ENCODE measurements around the gene TBX1. TPM values are rescaled to one million over a fixed set of nuclear protein-coding genes. Genes with fewer than 3 reads are reported as not detected.

Gene TBX1
- polyA plus RNA-seq, 3 donors, result not detected

DNA sequence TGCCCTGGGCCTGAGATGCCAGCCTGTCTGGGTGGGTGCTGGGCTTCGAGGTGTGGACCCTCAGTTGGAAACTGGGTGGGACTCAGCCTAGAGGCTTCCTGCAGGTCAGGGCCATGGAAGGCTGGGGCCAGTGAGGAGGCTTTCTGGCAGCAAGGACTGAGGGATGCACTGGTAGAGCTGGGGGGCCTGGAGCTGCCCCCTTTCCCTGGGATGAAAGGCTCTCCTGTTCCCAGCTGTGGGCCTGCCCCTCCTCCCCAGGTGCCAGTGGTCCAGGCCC is 43.8 kb upstream of the TBX1 start:
- H3K36me3 ChIP-seq (replicated peaks in 1 of 2; ENCODE audit: control insufficient read depth in 1 of 2, insufficient read depth in 2 of 2, low read length in 2 of 2), result no peaks in the 10 kb centered on the region
- H3K4me3 Mint-ChIP-seq, result no peak overlapping the region
- H4K20me1 ChIP-seq (ENCODE audit: insufficient read depth, low read length), result no peaks in the 10 kb centered on the region
- H3K36me3 Mint-ChIP-seq, result peaks cover 0 to 13% of the 10 kb centered on the region in 2 donors
- peaks cover 0 to 9% (median 1%) of the 10 kb centered on the region in 7 donors for H3K9me3 Mint-ChIP-seq
- intact Hi-C loops (cut with micrococcal nuclease), result loop anchor here (2.0 to 5.0 kb wide), 3 partner anchors 34 to 759 kb away; no protein-coding TSS in a partner anchor
- H2AFZ ChIP-seq (ENCODE audit: insufficient read depth, low read depth, low read length, poor library complexity, severe bottlenecking), result no peak overlapping the region
- H3K27ac Mint-ChIP-seq, result no peak overlapping the region
- peaks cover 15 to 33% of the 10 kb centered on the region in 2 donors for H3K4me1 ChIP-seq (ENCODE audit: control insufficient read depth in 1 of 2, insufficient read depth in 2 of 2, low read length in 2 of 2)
- no peak overlapping the region for H3K9ac ChIP-seq (ENCODE audit: insufficient read depth, low read length, poor library complexity, severe bottlenecking)
- H3K27me3 ChIP-seq (ENCODE audit: control insufficient read depth in 2 of 2, insufficient read depth in 2 of 2, low read length in 2 of 2), result peaks cover 3 to 71% of the 10 kb centered on the region in 2 donors
- no peak for DNase-seq
- H3K27me3 Mint-ChIP-seq (ENCODE audit: low read depth in 3 of 3), result peaks cover 54 to 81% (median 55%) of the 10 kb centered on the region in 3 donors
- no peaks in the 10 kb centered on the region for H3K79me2 ChIP-seq (ENCODE audit: insufficient read depth, low read length)
- no peak overlapping the region for H3K27ac ChIP-seq (ENCODE audit: low read depth in 1 of 2, low read length in 2 of 2)
- no peak overlapping the region for H3K4me3 ChIP-seq (replicated peaks in 1 of 3; ENCODE audit: low read depth in 2 of 3, low read length in 3 of 3)
- peaks cover 2 to 9% of the 10 kb centered on the region in 2 donors for H3K9me3 ChIP-seq (replicated peaks in 1 of 2; ENCODE audit: control insufficient read depth in 1 of 2, insufficient read depth in 1 of 2, low read length in 2 of 2)
- H3K4me1 Mint-ChIP-seq, result peaks cover 13% of the 10 kb centered on the region
- no peak overlapping the region for H3K4me2 ChIP-seq (replicated peaks; ENCODE audit: extremely low read depth, low read length, poor library complexity, severe bottlenecking)
- 93% methylated on average over 1 of the region's 1 CpG for whole genome bisulfite sequencing (ENCODE audit: insufficient coverage)
- TF ChIP-seq, protein P1, sequence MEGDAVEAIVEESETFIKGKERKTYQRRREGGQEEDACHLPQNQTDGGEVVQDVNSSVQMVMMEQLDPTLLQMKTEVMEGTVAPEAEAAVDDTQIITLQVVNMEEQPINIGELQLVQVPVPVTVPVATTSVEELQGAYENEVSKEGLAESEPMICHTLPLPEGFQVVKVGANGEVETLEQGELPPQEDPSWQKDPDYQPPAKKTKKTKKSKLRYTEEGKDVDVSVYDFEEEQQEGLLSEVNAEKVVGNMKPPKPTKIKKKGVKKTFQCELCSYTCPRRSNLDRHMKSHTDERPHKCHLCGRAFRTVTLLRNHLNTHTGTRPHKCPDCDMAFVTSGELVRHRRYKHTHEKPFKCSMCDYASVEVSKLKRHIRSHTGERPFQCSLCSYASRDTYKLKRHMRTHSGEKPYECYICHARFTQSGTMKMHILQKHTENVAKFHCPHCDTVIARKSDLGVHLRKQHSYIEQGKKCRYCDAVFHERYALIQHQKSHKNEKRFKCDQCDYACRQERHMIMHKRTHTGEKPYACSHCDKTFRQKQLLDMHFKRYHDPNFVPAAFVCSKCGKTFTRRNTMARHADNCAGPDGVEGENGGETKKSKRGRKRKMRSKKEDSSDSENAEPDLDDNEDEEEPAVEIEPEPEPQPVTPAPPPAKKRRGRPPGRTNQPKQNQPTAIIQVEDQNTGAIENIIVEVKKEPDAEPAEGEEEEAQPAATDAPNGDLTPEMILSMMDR (IDR thresholded peaks at IDR 0.05), result no peak

DNA sequence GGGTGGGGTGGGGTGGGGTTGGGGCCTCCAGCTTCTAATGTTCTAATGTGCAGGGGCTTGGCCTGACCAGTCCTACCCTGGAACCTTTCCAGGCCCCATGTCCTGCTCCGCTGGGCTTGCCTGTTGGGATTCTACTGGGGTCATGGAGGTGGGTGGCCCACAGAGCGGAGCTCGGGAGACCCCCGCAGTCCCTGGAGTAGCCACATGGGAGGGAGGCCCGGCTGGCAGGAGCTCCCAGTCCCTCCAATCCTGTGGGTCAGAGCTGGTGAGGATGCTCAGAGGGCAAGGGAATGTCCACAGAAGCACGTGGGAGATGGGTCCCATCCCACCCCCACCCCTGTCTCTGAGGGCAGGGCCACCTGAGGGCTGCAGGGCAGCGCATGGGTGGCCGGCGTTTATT is 43.4 kb upstream of the TBX1 start:
- H3K27me3 ChIP-seq (ENCODE audit: control insufficient read depth in 2 of 2, insufficient read depth in 2 of 2, low read length in 2 of 2), result peaks cover 3 to 75% of the 10 kb centered on the region in 2 donors
- H3K27ac ChIP-seq (ENCODE audit: low read depth in 1 of 2, low read length in 2 of 2), result no peak overlapping the region
- no peak overlapping the region for H3K9ac ChIP-seq (ENCODE audit: insufficient read depth, low read length, poor library complexity, severe bottlenecking)
- no peaks in the 10 kb centered on the region for H3K36me3 ChIP-seq (replicated peaks in 1 of 2; ENCODE audit: control insufficient read depth in 1 of 2, insufficient read depth in 2 of 2, low read length in 2 of 2)
- H3K4me1 Mint-ChIP-seq, result peaks cover 13% of the 10 kb centered on the region
- H4K20me1 ChIP-seq (ENCODE audit: insufficient read depth, low read length), result no peaks in the 10 kb centered on the region
- intact Hi-C loops (cut with micrococcal nuclease), result loop anchor here (2.0 to 5.0 kb wide), 3 partner anchors 35 to 760 kb away; no protein-coding TSS in a partner anchor
- peak overlapping the region in 1 of 2 donors; percentile 61 for H3K4me3 Mint-ChIP-seq
- WGBS (ENCODE audit: insufficient coverage), result 87% methylated on average over 5 of the region's 9 CpGs
- H3K79me2 ChIP-seq (ENCODE audit: insufficient read depth, low read length), result no peaks in the 10 kb centered on the region
- H3K36me3 Mint-ChIP-seq, result peaks cover 0 to 13% of the 10 kb centered on the region in 2 donors
- H3K27ac Mint-ChIP-seq, result no peak overlapping the region
- H3K4me2 ChIP-seq (replicated peaks; ENCODE audit: extremely low read depth, low read length, poor library complexity, severe bottlenecking), result no peak overlapping the region
- H3K4me3 ChIP-seq (replicated peaks in 1 of 3; ENCODE audit: low read depth in 2 of 3, low read length in 3 of 3), result no peak overlapping the region
- H3K27me3 Mint-ChIP-seq (ENCODE audit: low read depth in 3 of 3), result peaks cover 54 to 85% (median 54%) of the 10 kb centered on the region in 3 donors
- H2AFZ ChIP-seq (ENCODE audit: insufficient read depth, low read depth, low read length, poor library complexity, severe bottlenecking), result no peak overlapping the region
- H3K9me3 Mint-ChIP-seq, result peaks cover 0 to 9% (median 2%) of the 10 kb centered on the region in 7 donors
- DNase-seq, result no peak
- H3K4me1 ChIP-seq (ENCODE audit: control insufficient read depth in 1 of 2, insufficient read depth in 2 of 2, low read length in 2 of 2), result peaks cover 15 to 33% of the 10 kb centered on the region in 2 donors
- TF ChIP-seq, protein P1 (IDR thresholded peaks at IDR 0.05), result no peak
- peaks cover 2 to 9% of the 10 kb centered on the region in 2 donors for H3K9me3 ChIP-seq (replicated peaks in 1 of 2; ENCODE audit: control insufficient read depth in 1 of 2, insufficient read depth in 1 of 2, low read length in 2 of 2)

All from CD14-positive monocyte (primary cell).